H9 (cell line): ENCODE measurements around the gene NIM1K. TPM values are rescaled to one million over a fixed set of nuclear protein-coding genes. Genes with fewer than 3 reads are reported as not detected.

ENCODE experiments used
- DNase-seq: peaks from one replicate; pipeline ENCODE4 v3.0.0-alpha.2; 2017
- H2AFZ ChIP-seq: one replicate; pipeline ENCODE4 v1.6.1; 2013; ENCODE audit warnings: mild to moderate bottlenecking, low read length, control low read depth, moderate library complexity
- H2AK5ac ChIP-seq: 2 replicates; pipeline ENCODE4 v1.6.1; 2013; ENCODE audit warnings: low read length, control low read depth, mixed read lengths; ENCODE audit not compliant: insufficient read length
- H2BK120ac ChIP-seq: one replicate; pipeline ENCODE4 v1.6.1; 2013; ENCODE audit warnings: low read depth, mild to moderate bottlenecking, low read length, control low read depth, inconsistent platforms; ENCODE audit not compliant: poor library complexity, severe bottlenecking
- H2BK12ac ChIP-seq: 2 replicates; pipeline ENCODE4 v1.6.1; 2013; ENCODE audit warnings: low read length, control low read depth, mixed read lengths, low read depth; ENCODE audit not compliant: insufficient read length
- H2BK15ac ChIP-seq: 2 replicates; pipeline ENCODE4 v1.6.1; 2013; ENCODE audit warnings: low read depth, low read length, control low read depth
- H2BK20ac ChIP-seq: one replicate; pipeline ENCODE4 v1.6.1; 2013; ENCODE audit warnings: low read depth, mild to moderate bottlenecking, low read length, control low read depth, inconsistent platforms; ENCODE audit not compliant: poor library complexity, severe bottlenecking
- H2BK5ac ChIP-seq: 2 replicates; pipeline ENCODE4 v1.6.1; 2013; ENCODE audit warnings: low read length, control low read depth, mixed read lengths; ENCODE audit not compliant: insufficient read length
- H3K14ac ChIP-seq: 2 replicates; pipeline ENCODE4 v1.6.1; 2013; ENCODE audit warnings: low read length, control low read depth; ENCODE audit not compliant: insufficient read depth
- H3K18ac ChIP-seq: 2 replicates; pipeline ENCODE4 v1.6.1; 2013; ENCODE audit warnings: low read depth, mild to moderate bottlenecking, mixed read lengths, low read length, control low read depth; ENCODE audit not compliant: insufficient read length
- H3K23ac ChIP-seq: 2 replicates; pipeline ENCODE4 v1.6.1; 2013; ENCODE audit warnings: low read length, control low read depth, mixed read lengths, low read depth; ENCODE audit not compliant: insufficient read length
- H3K23me2 ChIP-seq: 2 replicates; pipeline ENCODE4 v1.6.1; 2013; ENCODE audit warnings: low read depth, mild to moderate bottlenecking, mixed read lengths, low read length, control low read depth; ENCODE audit not compliant: insufficient read length, poor library complexity, severe bottlenecking
- H3K27ac ChIP-seq: 2 replicates; pipeline ENCODE4 v1.5.1; 2013; ENCODE audit warnings: low read length, control low read depth, mixed read lengths, low read depth; ENCODE audit not compliant: insufficient read length
- H3K27me3 ChIP-seq: 2 replicates; pipeline ENCODE4 v1.6.1; 2013; ENCODE audit warnings: low read length, control low read depth, inconsistent platforms; ENCODE audit not compliant: insufficient read depth
- H3K4ac ChIP-seq: 2 replicates; pipeline ENCODE4 v1.6.1; 2013; ENCODE audit warnings: low read depth, mild to moderate bottlenecking, control low read depth, inconsistent platforms, low read length, moderate library complexity
- H3K4me1 ChIP-seq: 2 replicates; pipeline ENCODE4 v1.6.1; 2013; ENCODE audit warnings: low read length, control low read depth, inconsistent platforms; ENCODE audit not compliant: insufficient read depth
- H3K4me2 ChIP-seq: 2 replicates; pipeline ENCODE4 v1.6.1; 2013; ENCODE audit warnings: low read length, control low read depth, mixed read lengths; ENCODE audit not compliant: insufficient read length, insufficient read depth
- H3K56ac ChIP-seq: 2 replicates; pipeline ENCODE4 v1.6.1; 2013; ENCODE audit warnings: low read depth, mild to moderate bottlenecking, mixed read lengths, low read length, control low read depth; ENCODE audit not compliant: insufficient read length
- H3K79me1 ChIP-seq: 2 replicates; pipeline ENCODE4 v1.6.1; 2013; ENCODE audit warnings: low read depth, mild to moderate bottlenecking, moderate library complexity, low read length, control low read depth, inconsistent platforms; ENCODE audit not compliant: insufficient read depth, poor library complexity, severe bottlenecking
- H3K79me2 ChIP-seq: 2 replicates; pipeline ENCODE4 v1.6.1; 2013; ENCODE audit warnings: low read length, control low read depth, inconsistent platforms; ENCODE audit not compliant: insufficient read depth
- H3K9ac ChIP-seq: 2 replicates; pipeline ENCODE4 v1.6.1; 2013; ENCODE audit warnings: low read length, control low read depth, mixed read lengths; ENCODE audit not compliant: insufficient read length; ENCODE audit errors: extremely low read depth
- H3K9me3 ChIP-seq: one replicate; pipeline ENCODE4 v1.6.1; 2013; ENCODE audit warnings: low read depth, low read length, inconsistent platforms; ENCODE audit not compliant: control insufficient read depth
- H3T11ph ChIP-seq: one replicate; pipeline ENCODE4 v1.6.1; 2013; ENCODE audit warnings: mild to moderate bottlenecking, low read length, control low read depth, inconsistent platforms
- H4K20me1 ChIP-seq: one replicate; pipeline ENCODE4 v1.6.1; 2013; ENCODE audit not compliant: control insufficient read depth, insufficient read length, insufficient read depth
- H4K5ac ChIP-seq: 2 replicates; pipeline ENCODE4 v1.6.1; 2013; ENCODE audit warnings: low read depth, mild to moderate bottlenecking, mixed read lengths, low read length, control low read depth; ENCODE audit not compliant: insufficient read length
- H4K8ac ChIP-seq: replicated peaks from 2 replicates; pipeline ENCODE4 v1.6.1; 2013; ENCODE audit warnings: low read length, control low read depth, mixed read lengths, low read depth; ENCODE audit not compliant: insufficient read length
- H4K91ac ChIP-seq: 2 replicates; pipeline ENCODE4 v1.6.1; 2013; ENCODE audit warnings: low read depth, mild to moderate bottlenecking, moderate library complexity, mixed read lengths, low read length, control low read depth; ENCODE audit not compliant: insufficient read length
- H3K27ac Mint-ChIP-seq, 3 experiments: 2 replicates in 2 of 3; 3 replicates in 1 of 3; pipeline ENCODE4 v1.8.0; 2020 to 2021; ENCODE audit warnings: mixed read lengths in 3 of 3, mild to moderate bottlenecking in 1 of 3, moderate library complexity in 1 of 3
- H3K27me3 Mint-ChIP-seq: 2 replicates; pipeline ENCODE4 v1.8.0; 2021; ENCODE audit warnings: low read depth, mild to moderate bottlenecking, moderate library complexity, mixed read lengths
- H3K36me3 Mint-ChIP-seq, 3 experiments: 2 replicates in 2 of 3; 3 replicates in 1 of 3; pipeline ENCODE4 v1.8.0; 2020 to 2021; ENCODE audit warnings: low read depth in 3 of 3, mixed read lengths in 3 of 3; ENCODE audit not compliant: insufficient read depth in 1 of 3
- H3K4me1 Mint-ChIP-seq, 2 experiments: 2 replicates each; pipeline ENCODE4 v1.8.0; 2020; ENCODE audit warnings: mixed read lengths in 2 of 2
- H3K4me3 Mint-ChIP-seq, 2 experiments: 2 replicates in 1 of 2; 3 replicates in 1 of 2; pipeline ENCODE4 v1.8.0; 2020 to 2021; ENCODE audit warnings: mild to moderate bottlenecking in 2 of 2, mixed read lengths in 2 of 2, moderate library complexity in 1 of 2
- H3K9me3 Mint-ChIP-seq, 2 experiments: 2 replicates in 1 of 2; 3 replicates in 1 of 2; pipeline ENCODE4 v1.8.0; 2020; ENCODE audit warnings: mild to moderate bottlenecking in 2 of 2, mixed read lengths in 2 of 2, moderate library complexity in 1 of 2
- WGBS: extraction: QIAGEN DNeasy Blood & Tissue Kit; methylation state at CpG from one replicate; pipeline ENCODE4 v1.1.7; 2013; ENCODE audit warnings: missing lambda C conversion rate, low lambda C conversion rate, mixed read lengths; ENCODE audit not compliant: insufficient read length; ENCODE audit errors: extremely low coverage; 5-methylcytosine and 5-hydroxymethylcytosine counted together
- total RNA-seq: library from RNA; stranded (reverse); gene quantifications from 2 replicates; pipeline ENCODE4 v1.2.1, GENCODE V29; 2021
- TF ChIP-seq, protein P1 (sequence below): fragments of 200-600 bp; sonication (generic); conservative IDR thresholded peaks from 3 replicates; pipeline ENCODE4 v1.8.0; 2021; ENCODE audit warnings: antibody characterized with exemption, mild to moderate bottlenecking

Gene NIM1K
- total RNA-seq, 1 experiment from 2014 or later: 0.07 TPM

DNA sequence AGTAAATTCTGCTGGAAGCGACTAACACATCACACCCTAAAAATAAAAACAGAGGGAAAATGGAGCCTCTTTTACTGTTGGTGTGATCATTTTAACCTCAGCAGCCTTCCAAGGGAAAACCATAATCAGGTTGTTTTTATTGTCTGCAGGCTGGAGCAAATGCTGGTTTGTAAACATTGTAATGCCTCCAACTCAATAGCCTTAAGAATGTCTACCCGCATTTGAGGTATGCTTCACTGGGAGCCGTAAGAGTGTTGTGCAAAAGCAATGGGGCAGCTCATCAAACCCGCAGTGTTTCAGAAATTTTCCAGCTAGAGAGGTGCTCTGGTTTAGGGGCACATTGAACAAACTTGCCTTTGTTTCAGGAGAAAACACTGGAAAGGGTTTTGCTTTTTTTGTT, 17.0 kb downstream of the NIM1K start:
- no peak overlapping the region for H2AFZ ChIP-seq

More for the DNA sequence above, 17.0 kb downstream of the NIM1K start:
- no CpG with 5 or more reads among the region's 4 CpGs for WGBS
- H2BK5ac ChIP-seq: no peak overlapping the region
- H3K18ac ChIP-seq: no peak overlapping the region
- no peak overlapping the region for H2BK20ac ChIP-seq
- no peak overlapping the region for H3K9ac ChIP-seq
- no peak overlapping the region for H3K27ac ChIP-seq
- H3K4me2 ChIP-seq: no peak overlapping the region
- no peak overlapping the region for H3K23ac ChIP-seq
- H3K79me1 ChIP-seq: no peaks in the 10 kb centered on the region
- H3K14ac ChIP-seq: no peak overlapping the region
- no peaks in the 10 kb centered on the region for H3K27me3 ChIP-seq
- H3T11ph ChIP-seq: no peak overlapping the region
- no peak overlapping the region for H2BK120ac ChIP-seq
- Mint-ChIP-seq H3K4me1 (peaks cover 21 to 28% of the 10 kb centered on the region in 2 experiments), H3K36me3 (no peaks in the 10 kb centered on the region), H3K4me3 (no peak overlapping the region), H3K27me3 (peaks cover 5% of the 10 kb centered on the region; the same call in 1 of the 2 replicates), H3K9me3 (no peaks in the 10 kb centered on the region), H3K27ac (no peak overlapping the region; a peak in 1 of 7 replicates)
- no peak overlapping the region for H4K91ac ChIP-seq
- no peak overlapping the region for H4K8ac ChIP-seq
- H4K5ac ChIP-seq: no peak overlapping the region
- H3K56ac ChIP-seq: no peak overlapping the region
- no peaks in the 10 kb centered on the region for H4K20me1 ChIP-seq
- DNase-seq: no peak
- no peaks in the 10 kb centered on the region for H3K23me2 ChIP-seq
- no peaks in the 10 kb centered on the region; the same call in 1 of the 2 replicates for H3K4me1 ChIP-seq
- no peak overlapping the region for H2BK12ac ChIP-seq
- no peak overlapping the region for H2AK5ac ChIP-seq
- no peaks in the 10 kb centered on the region for H3K79me2 ChIP-seq
- H3K4ac ChIP-seq: no peak overlapping the region
- H3K9me3 ChIP-seq: no peaks in the 10 kb centered on the region
- no peak overlapping the region for H2BK15ac ChIP-seq
- TF ChIP-seq, protein P1, sequence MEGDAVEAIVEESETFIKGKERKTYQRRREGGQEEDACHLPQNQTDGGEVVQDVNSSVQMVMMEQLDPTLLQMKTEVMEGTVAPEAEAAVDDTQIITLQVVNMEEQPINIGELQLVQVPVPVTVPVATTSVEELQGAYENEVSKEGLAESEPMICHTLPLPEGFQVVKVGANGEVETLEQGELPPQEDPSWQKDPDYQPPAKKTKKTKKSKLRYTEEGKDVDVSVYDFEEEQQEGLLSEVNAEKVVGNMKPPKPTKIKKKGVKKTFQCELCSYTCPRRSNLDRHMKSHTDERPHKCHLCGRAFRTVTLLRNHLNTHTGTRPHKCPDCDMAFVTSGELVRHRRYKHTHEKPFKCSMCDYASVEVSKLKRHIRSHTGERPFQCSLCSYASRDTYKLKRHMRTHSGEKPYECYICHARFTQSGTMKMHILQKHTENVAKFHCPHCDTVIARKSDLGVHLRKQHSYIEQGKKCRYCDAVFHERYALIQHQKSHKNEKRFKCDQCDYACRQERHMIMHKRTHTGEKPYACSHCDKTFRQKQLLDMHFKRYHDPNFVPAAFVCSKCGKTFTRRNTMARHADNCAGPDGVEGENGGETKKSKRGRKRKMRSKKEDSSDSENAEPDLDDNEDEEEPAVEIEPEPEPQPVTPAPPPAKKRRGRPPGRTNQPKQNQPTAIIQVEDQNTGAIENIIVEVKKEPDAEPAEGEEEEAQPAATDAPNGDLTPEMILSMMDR: no peak
